GM23338 (cell line): ENCODE data around the gene CACNA1S. TPM values are rescaled to one million over a fixed set of nuclear protein-coding genes. Genes with fewer than 3 reads are reported as not detected.
A peak's percentile ranks its signal among the peaks of the same experiment; 100 is the strongest.

Experiments
- ATAC-seq: fragments of 200-7000 bp; cut with Tn5 transposase; 3 replicates; pipeline ENCODE4 v1.9.1; 2020
- DNase-seq: peaks from one replicate; pipeline ENCODE4 v3.0.0-alpha.2; 2015; ENCODE audit warnings: low spot score
- H2AFZ ChIP-seq: fragments of 200-600 bp; sonication (generic); 2 replicates; pipeline ENCODE4 v1.8.0; 2016; ENCODE audit warnings: antibody characterized with exemption, mild to moderate bottlenecking, moderate library complexity
- H3F3A ChIP-seq: fragments of 200-600 bp; sonication (generic); replicated peaks from 2 replicates; pipeline ENCODE4 v1.8.0; 2017; ENCODE audit warnings: antibody characterized with exemption, mixed run types, low read depth
- H3K27ac ChIP-seq: fragments of 200-600 bp; sonication (generic); 2 replicates; pipeline ENCODE4 v1.6.1; 2016; ENCODE audit warnings: low read depth
- H3K27me3 ChIP-seq: fragments of 200-600 bp; sonication (generic); 2 replicates; pipeline ENCODE4 v1.8.0; 2016; ENCODE audit warnings: mild to moderate bottlenecking, mixed run types, moderate library complexity; ENCODE audit not compliant: insufficient read depth
- H3K36me3 ChIP-seq: fragments of 200-600 bp; sonication (generic); 2 replicates; pipeline ENCODE4 v1.8.0; 2016; ENCODE audit warnings: mild to moderate bottlenecking; ENCODE audit not compliant: insufficient read depth
- H3K4me1 ChIP-seq: fragments of 200-600 bp; sonication (generic); 2 replicates; pipeline ENCODE4 v1.8.0; 2016; ENCODE audit warnings: mild to moderate bottlenecking, moderate library complexity; ENCODE audit not compliant: insufficient read depth
- H3K4me2 ChIP-seq: fragments of 200-600 bp; sonication (generic); 2 replicates; pipeline ENCODE4 v1.7.1; 2017; ENCODE audit warnings: mixed run types
- H3K4me3 ChIP-seq: fragments of 200-600 bp; sonication (generic); 2 replicates; pipeline ENCODE4 v1.6.1; 2016; ENCODE audit warnings: mixed run types
- H3K79me2 ChIP-seq: fragments of 200-600 bp; sonication (generic); replicated peaks from 2 replicates; pipeline ENCODE4 v1.8.0; 2017; ENCODE audit warnings: mild to moderate bottlenecking; ENCODE audit not compliant: insufficient read depth
- H3K9me2 ChIP-seq: fragments of 200-600 bp; sonication (generic); 2 replicates; pipeline ENCODE4 v1.8.0; 2017; ENCODE audit not compliant: insufficient read depth
- H4K20me1 ChIP-seq: fragments of 200-600 bp; sonication (generic); replicated peaks from 2 replicates; pipeline ENCODE4 v1.8.0; 2017; ENCODE audit warnings: mild to moderate bottlenecking; ENCODE audit not compliant: insufficient read depth
- H3K27ac Mint-ChIP-seq: 2 replicates; pipeline ENCODE4 v1.8.0; 2020; ENCODE audit warnings: inconsistent platforms, mild to moderate bottlenecking, moderate library complexity, mixed read lengths
- H3K27me3 Mint-ChIP-seq: 3 replicates; pipeline ENCODE4 v1.8.0; 2022; ENCODE audit warnings: low read depth, mild to moderate bottlenecking, moderate library complexity, mixed read lengths, inconsistent platforms; ENCODE audit not compliant: insufficient read depth, poor library complexity
- H3K36me3 Mint-ChIP-seq: 3 replicates; pipeline ENCODE4 v1.8.0; 2021; ENCODE audit warnings: low read depth, mild to moderate bottlenecking, inconsistent platforms, moderate library complexity, mixed read lengths
- H3K4me1 Mint-ChIP-seq: 3 replicates; pipeline ENCODE4 v1.8.0; 2020; ENCODE audit warnings: mild to moderate bottlenecking, inconsistent platforms, mixed read lengths
- H3K4me3 Mint-ChIP-seq: 3 replicates; pipeline ENCODE4 v1.8.0; 2021; ENCODE audit warnings: moderate library complexity, mild to moderate bottlenecking, inconsistent platforms, mixed read lengths
- H3K9me3 Mint-ChIP-seq: 3 replicates; pipeline ENCODE4 v1.8.0; 2020; ENCODE audit warnings: moderate library complexity, mild to moderate bottlenecking, inconsistent platforms, mixed read lengths
- EZH2 ChIP-seq: fragments of 200-600 bp; sonication (generic); IDR thresholded peaks from one replicate; pipeline ENCODE4 v1.8.0; 2017; ENCODE audit warnings: antibody characterized with exemption, mild to moderate bottlenecking, low read depth; ENCODE audit not compliant: unreplicated experiment
- EZH2phosphoT487 ChIP-seq: fragments of 200-600 bp; sonication (generic); IDR thresholded peaks from one replicate; pipeline ENCODE4 v1.8.1; 2018; ENCODE audit warnings: antibody characterized with exemption; ENCODE audit not compliant: unreplicated experiment
- JUNB ChIP-seq: IDR thresholded peaks from one replicate; pipeline ENCODE4 v1.6.1; 2016; ENCODE audit warnings: antibody characterized with exemption; ENCODE audit not compliant: unreplicated experiment
- NANOG ChIP-seq: IDR thresholded peaks from 2 replicates; pipeline ENCODE4 v1.6.1; 2016; ENCODE audit warnings: antibody characterized with exemption, borderline replicate concordance
- POLR2AphosphoS5 ChIP-seq: IDR thresholded peaks from 2 replicates; pipeline ENCODE4 v1.6.1; 2016; ENCODE audit warnings: antibody characterized with exemption, low read depth
- STAT1 ChIP-seq: IDR thresholded peaks from one replicate; pipeline ENCODE4 v1.6.1; 2016; ENCODE audit warnings: antibody characterized with exemption; ENCODE audit not compliant: unreplicated experiment
- ZNF114 ChIP-seq: fragments of 250-450 bp; sonication (Bioruptor Pico); IDR thresholded peaks from 2 replicates; pipeline ENCODE4 v1.5.0; 2020; ENCODE audit warnings: mild to moderate bottlenecking, moderate library complexity
- ZNF331 ChIP-seq: fragments of 250-450 bp; sonication (Bioruptor Pico); IDR thresholded peaks from 2 replicates; pipeline ENCODE4 v1.5.0; 2020; ENCODE audit warnings: low read depth, mild to moderate bottlenecking, moderate library complexity
- polyA plus RNA-seq: library from polyadenylated mRNA; unstranded; fragments of >200 nt; fragmentation: Nextera tagmentation; extraction: Ambion mirVana; gene quantifications from 2 replicates; pipeline ENCODE4 v1.2.1, GENCODE V29; 2016
- total RNA-seq: library from RNA; depleted of rRNA; stranded (reverse); fragments of >200 nt; shearing (Covaris generic); gene quantifications from 2 replicates; pipeline ENCODE4 v1.2.3, GENCODE V29; 2014
- TF ChIP-seq, protein P1 (sequence below): IDR thresholded peaks from 2 replicates; pipeline ENCODE4 v1.6.1; 2016; ENCODE audit warnings: antibody characterized with exemption
- TF ChIP-seq, protein P2 (sequence below): fragments of 250-450 bp; sonication (Bioruptor Pico); IDR thresholded peaks from 2 replicates; pipeline ENCODE4 v1.5.0; 2020; ENCODE audit warnings: mild to moderate bottlenecking, moderate library complexity
- TF ChIP-seq, protein P3 (sequence below): IDR thresholded peaks from one replicate; pipeline ENCODE4 v1.6.1; 2018; ENCODE audit warnings: antibody characterized with exemption; ENCODE audit not compliant: unreplicated experiment
- TF ChIP-seq, protein P4 (sequence below), 2 experiments: fragments of 200-600 bp in 1 of 2; sonication (generic) in 1 of 2; conservative IDR thresholded peaks; 2 replicates each; pipeline versions ENCODE4 v1.5.1 to v1.6.1; 2016 to 2017; ENCODE audit warnings: antibody characterized with exemption in 2 of 2, low read depth in 2 of 2, mild to moderate bottlenecking in 2 of 2, moderate library complexity in 1 of 2

Gene CACNA1S
- total and polyA plus RNA-seq, 2 experiments from 2014 or later: 0.03 TPM; not detected in 1

DNA sequence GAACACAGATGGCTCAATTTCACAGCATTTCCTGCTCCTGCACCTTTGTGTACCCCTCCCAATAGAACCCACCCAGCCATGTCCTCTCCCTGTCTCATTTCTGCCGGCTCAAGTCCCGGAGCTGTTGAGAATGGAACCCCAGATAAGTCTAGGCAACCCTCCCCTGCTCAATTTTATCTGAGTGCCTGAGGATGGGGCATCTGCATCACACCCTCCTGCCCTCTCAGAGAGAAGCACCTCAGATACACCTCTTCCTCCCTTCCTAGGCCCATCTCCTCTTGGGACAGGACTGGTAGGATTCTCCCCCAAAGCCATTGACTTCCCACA is 89.8 kb downstream of the CACNA1S start:
- H3K9me2 ChIP-seq: no peaks in the 10 kb centered on the region
- H3K79me2 ChIP-seq: peaks cover 39% of the 10 kb centered on the region
- peak overlapping the region; percentile 98 for H3K4me2 ChIP-seq
- TF ChIP-seq, protein P1, sequence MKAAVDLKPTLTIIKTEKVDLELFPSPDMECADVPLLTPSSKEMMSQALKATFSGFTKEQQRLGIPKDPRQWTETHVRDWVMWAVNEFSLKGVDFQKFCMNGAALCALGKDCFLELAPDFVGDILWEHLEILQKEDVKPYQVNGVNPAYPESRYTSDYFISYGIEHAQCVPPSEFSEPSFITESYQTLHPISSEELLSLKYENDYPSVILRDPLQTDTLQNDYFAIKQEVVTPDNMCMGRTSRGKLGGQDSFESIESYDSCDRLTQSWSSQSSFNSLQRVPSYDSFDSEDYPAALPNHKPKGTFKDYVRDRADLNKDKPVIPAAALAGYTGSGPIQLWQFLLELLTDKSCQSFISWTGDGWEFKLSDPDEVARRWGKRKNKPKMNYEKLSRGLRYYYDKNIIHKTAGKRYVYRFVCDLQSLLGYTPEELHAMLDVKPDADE: no peak
- TF ChIP-seq STAT1: no peak
- TF ChIP-seq NANOG: no peak
- no peak for TF ChIP-seq EZH2phosphoT487
- no peak for TF ChIP-seq POLR2AphosphoS5
- no peak for TF ChIP-seq ZNF114 (CRISPR knock-in tag)
- TF ChIP-seq, protein P2, sequence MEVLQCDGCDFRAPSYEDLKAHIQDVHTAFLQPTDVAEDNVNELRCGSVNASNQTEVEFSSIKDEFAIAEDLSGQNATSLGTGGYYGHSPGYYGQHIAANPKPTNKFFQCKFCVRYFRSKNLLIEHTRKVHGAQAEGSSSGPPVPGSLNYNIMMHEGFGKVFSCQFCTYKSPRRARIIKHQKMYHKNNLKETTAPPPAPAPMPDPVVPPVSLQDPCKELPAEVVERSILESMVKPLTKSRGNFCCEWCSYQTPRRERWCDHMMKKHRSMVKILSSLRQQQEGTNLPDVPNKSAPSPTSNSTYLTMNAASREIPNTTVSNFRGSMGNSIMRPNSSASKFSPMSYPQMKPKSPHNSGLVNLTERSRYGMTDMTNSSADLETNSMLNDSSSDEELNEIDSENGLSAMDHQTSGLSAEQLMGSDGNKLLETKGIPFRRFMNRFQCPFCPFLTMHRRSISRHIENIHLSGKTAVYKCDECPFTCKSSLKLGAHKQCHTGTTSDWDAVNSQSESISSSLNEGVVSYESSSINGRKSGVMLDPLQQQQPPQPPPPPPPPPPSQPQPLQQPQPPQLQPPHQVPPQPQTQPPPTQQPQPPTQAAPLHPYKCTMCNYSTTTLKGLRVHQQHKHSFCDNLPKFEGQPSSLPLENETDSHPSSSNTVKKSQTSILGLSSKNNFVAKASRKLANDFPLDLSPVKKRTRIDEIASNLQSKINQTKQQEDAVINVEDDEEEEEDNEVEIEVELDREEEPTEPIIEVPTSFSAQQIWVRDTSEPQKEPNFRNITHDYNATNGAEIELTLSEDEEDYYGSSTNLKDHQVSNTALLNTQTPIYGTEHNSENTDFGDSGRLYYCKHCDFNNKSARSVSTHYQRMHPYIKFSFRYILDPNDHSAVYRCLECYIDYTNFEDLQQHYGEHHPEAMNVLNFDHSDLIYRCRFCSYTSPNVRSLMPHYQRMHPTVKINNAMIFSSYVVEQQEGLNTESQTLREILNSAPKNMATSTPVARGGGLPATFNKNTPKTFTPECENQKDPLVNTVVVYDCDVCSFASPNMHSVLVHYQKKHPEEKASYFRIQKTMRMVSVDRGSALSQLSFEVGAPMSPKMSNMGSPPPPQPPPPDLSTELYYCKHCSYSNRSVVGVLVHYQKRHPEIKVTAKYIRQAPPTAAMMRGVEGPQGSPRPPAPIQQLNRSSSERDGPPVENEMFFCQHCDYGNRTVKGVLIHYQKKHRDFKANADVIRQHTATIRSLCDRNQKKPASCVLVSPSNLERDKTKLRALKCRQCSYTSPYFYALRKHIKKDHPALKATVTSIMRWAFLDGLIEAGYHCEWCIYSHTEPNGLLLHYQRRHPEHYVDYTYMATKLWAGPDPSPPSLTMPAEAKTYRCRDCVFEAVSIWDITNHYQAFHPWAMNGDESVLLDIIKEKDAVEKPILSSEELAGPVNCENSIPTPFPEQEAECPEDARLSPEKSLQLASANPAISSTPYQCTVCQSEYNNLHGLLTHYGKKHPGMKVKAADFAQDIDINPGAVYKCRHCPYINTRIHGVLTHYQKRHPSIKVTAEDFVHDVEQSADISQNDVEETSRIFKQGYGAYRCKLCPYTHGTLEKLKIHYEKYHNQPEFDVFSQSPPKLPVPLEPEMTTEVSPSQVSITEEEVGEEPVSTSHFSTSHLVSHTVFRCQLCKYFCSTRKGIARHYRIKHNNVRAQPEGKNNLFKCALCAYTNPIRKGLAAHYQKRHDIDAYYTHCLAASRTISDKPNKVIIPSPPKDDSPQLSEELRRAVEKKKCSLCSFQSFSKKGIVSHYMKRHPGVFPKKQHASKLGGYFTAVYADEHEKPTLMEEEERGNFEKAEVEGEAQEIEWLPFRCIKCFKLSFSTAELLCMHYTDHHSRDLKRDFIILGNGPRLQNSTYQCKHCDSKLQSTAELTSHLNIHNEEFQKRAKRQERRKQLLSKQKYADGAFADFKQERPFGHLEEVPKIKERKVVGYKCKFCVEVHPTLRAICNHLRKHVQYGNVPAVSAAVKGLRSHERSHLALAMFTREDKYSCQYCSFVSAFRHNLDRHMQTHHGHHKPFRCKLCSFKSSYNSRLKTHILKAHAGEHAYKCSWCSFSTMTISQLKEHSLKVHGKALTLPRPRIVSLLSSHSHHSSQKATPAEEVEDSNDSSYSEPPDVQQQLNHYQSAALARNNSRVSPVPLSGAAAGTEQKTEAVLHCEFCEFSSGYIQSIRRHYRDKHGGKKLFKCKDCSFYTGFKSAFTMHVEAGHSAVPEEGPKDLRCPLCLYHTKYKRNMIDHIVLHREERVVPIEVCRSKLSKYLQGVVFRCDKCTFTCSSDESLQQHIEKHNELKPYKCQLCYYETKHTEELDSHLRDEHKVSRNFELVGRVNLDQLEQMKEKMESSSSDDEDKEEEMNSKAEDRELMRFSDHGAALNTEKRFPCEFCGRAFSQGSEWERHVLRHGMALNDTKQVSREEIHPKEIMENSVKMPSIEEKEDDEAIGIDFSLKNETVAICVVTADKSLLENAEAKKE (CRISPR knock-in tag): no peak
- TF ChIP-seq JUNB: no peak
- TF ChIP-seq ZNF331: no peak
- TF ChIP-seq, protein P3, sequence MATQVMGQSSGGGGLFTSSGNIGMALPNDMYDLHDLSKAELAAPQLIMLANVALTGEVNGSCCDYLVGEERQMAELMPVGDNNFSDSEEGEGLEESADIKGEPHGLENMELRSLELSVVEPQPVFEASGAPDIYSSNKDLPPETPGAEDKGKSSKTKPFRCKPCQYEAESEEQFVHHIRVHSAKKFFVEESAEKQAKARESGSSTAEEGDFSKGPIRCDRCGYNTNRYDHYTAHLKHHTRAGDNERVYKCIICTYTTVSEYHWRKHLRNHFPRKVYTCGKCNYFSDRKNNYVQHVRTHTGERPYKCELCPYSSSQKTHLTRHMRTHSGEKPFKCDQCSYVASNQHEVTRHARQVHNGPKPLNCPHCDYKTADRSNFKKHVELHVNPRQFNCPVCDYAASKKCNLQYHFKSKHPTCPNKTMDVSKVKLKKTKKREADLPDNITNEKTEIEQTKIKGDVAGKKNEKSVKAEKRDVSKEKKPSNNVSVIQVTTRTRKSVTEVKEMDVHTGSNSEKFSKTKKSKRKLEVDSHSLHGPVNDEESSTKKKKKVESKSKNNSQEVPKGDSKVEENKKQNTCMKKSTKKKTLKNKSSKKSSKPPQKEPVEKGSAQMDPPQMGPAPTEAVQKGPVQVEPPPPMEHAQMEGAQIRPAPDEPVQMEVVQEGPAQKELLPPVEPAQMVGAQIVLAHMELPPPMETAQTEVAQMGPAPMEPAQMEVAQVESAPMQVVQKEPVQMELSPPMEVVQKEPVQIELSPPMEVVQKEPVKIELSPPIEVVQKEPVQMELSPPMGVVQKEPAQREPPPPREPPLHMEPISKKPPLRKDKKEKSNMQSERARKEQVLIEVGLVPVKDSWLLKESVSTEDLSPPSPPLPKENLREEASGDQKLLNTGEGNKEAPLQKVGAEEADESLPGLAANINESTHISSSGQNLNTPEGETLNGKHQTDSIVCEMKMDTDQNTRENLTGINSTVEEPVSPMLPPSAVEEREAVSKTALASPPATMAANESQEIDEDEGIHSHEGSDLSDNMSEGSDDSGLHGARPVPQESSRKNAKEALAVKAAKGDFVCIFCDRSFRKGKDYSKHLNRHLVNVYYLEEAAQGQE: no peak
- TF ChIP-seq EZH2: no peak
- TF ChIP-seq, protein P4, sequence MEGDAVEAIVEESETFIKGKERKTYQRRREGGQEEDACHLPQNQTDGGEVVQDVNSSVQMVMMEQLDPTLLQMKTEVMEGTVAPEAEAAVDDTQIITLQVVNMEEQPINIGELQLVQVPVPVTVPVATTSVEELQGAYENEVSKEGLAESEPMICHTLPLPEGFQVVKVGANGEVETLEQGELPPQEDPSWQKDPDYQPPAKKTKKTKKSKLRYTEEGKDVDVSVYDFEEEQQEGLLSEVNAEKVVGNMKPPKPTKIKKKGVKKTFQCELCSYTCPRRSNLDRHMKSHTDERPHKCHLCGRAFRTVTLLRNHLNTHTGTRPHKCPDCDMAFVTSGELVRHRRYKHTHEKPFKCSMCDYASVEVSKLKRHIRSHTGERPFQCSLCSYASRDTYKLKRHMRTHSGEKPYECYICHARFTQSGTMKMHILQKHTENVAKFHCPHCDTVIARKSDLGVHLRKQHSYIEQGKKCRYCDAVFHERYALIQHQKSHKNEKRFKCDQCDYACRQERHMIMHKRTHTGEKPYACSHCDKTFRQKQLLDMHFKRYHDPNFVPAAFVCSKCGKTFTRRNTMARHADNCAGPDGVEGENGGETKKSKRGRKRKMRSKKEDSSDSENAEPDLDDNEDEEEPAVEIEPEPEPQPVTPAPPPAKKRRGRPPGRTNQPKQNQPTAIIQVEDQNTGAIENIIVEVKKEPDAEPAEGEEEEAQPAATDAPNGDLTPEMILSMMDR (conservative IDR thresholded peaks at IDR 0.05; ENCODE audit: low read depth in 2 of 2): no peak
- peaks cover 64% of the 10 kb centered on the region for H3K4me1 ChIP-seq
- ATAC-seq (no peak), DNase-seq (no peak)
- 0 out of 2 replicates have a peak, but pooled peaks cover 3% of the 10 kb centered on the region for H3F3A ChIP-seq
- Mint-ChIP-seq H3K36me3 (peaks cover 15% of the 10 kb centered on the region), H3K9me3 (no peaks in the 10 kb centered on the region), H3K27ac (no peak overlapping the region), H3K27me3 (peaks cover 28% of the 10 kb centered on the region), H3K4me1 (peaks cover 78% of the 10 kb centered on the region), H3K4me3 (peak overlapping the region; percentile 83)
- peak overlapping the region; percentile 82 for H3K4me3 ChIP-seq
- H3K36me3 ChIP-seq: peaks cover 7% of the 10 kb centered on the region; the same call in 1 of the 2 replicates
- peaks cover 3% of the 10 kb centered on the region for H4K20me1 ChIP-seq
- H3K27me3 ChIP-seq: no peaks in the 10 kb centered on the region
- peak overlapping the region; percentile 76; the same call in 1 of the 2 replicates for H2AFZ ChIP-seq
- H3K27ac ChIP-seq: no peak overlapping the region
